Loucy (cell line): ENCODE data around the gene FEZF1.

Experiments used
- H2AFZ ChIP-seq: fragments of 200-600 bp; sonication (generic); 2 replicates; pipeline ENCODE4 v1.6.0; 2016; ENCODE audit warnings: antibody characterized with exemption, mild to moderate bottlenecking, low read length, moderate library complexity
- H3F3A ChIP-seq: fragments of 200-600 bp; 2 replicates; pipeline ENCODE4 v1.6.0; 2016; ENCODE audit warnings: antibody characterized with exemption, low read depth, mild to moderate bottlenecking
- H3K27me3 ChIP-seq: fragments of 200-600 bp; sonication (generic); 2 replicates; pipeline ENCODE4 v1.6.1; 2014; ENCODE audit warnings: low read length, mild to moderate bottlenecking; ENCODE audit not compliant: insufficient read depth, poor library complexity, severe bottlenecking
- H3K36me3 ChIP-seq: fragments of 200-600 bp; sonication (generic); 2 replicates; pipeline ENCODE4 v1.6.1; 2016; ENCODE audit warnings: low read length; ENCODE audit not compliant: insufficient read depth
- H3K4me1 ChIP-seq: fragments of 200-600 bp; sonication (generic); 2 replicates; pipeline ENCODE4 v1.5.1; 2014; ENCODE audit warnings: low read length, mild to moderate bottlenecking; ENCODE audit not compliant: insufficient read depth, poor library complexity, severe bottlenecking
- H3K4me2 ChIP-seq: fragments of 200-600 bp; sonication (generic); 2 replicates; pipeline ENCODE4 v1.6.0; 2014; ENCODE audit warnings: antibody characterized with exemption, low read length, low read depth, mild to moderate bottlenecking; ENCODE audit not compliant: poor library complexity, severe bottlenecking
- H3K4me3 ChIP-seq: fragments of 200-600 bp; sonication (generic); 2 replicates; pipeline ENCODE4 v1.5.1; 2014; ENCODE audit warnings: low read length, mild to moderate bottlenecking, mixed read lengths; ENCODE audit not compliant: poor library complexity, severe bottlenecking
- H3K79me2 ChIP-seq: fragments of 200-600 bp; sonication (generic); 2 replicates; pipeline ENCODE4 v1.6.1; 2014; ENCODE audit warnings: low read length; ENCODE audit not compliant: insufficient read depth
- H3K9ac ChIP-seq: fragments of 200-600 bp; sonication (generic); 2 replicates; pipeline ENCODE4 v1.6.0; 2014; ENCODE audit warnings: mild to moderate bottlenecking, low read depth, low read length, moderate library complexity; ENCODE audit not compliant: poor library complexity, severe bottlenecking
- H3K9me2 ChIP-seq: fragments of 200-600 bp; sonication (generic); replicated peaks from 2 replicates; pipeline ENCODE4 v1.6.1; 2016; ENCODE audit warnings: low read depth, low read length, mixed read lengths
- H3K9me3 ChIP-seq: fragments of 200-600 bp; sonication (generic); 2 replicates; pipeline ENCODE4 v1.6.1; 2014; ENCODE audit warnings: mild to moderate bottlenecking, antibody characterized with exemption, low read length, low read depth; ENCODE audit not compliant: insufficient read depth
- H4K20me1 ChIP-seq: fragments of 200-600 bp; sonication (generic); 2 replicates; pipeline ENCODE4 v1.6.0; 2014; ENCODE audit warnings: antibody characterized with exemption, low read length, mild to moderate bottlenecking; ENCODE audit not compliant: insufficient read depth, poor library complexity, severe bottlenecking
- EZH2phosphoT487 ChIP-seq: fragments of 200-600 bp; IDR thresholded peaks from 2 replicates; pipeline ENCODE4 v1.6.1; 2018; ENCODE audit warnings: antibody characterized with exemption, mild to moderate bottlenecking, moderate library complexity, borderline replicate concordance
- TF ChIP-seq, protein P1 (sequence below): fragments of 200-600 bp; sonication (generic); conservative IDR thresholded peaks from 2 replicates; pipeline ENCODE4 v1.5.1; 2014; ENCODE audit warnings: mild to moderate bottlenecking, antibody characterized with exemption, low read length

FEZF1 gene

DNA sequence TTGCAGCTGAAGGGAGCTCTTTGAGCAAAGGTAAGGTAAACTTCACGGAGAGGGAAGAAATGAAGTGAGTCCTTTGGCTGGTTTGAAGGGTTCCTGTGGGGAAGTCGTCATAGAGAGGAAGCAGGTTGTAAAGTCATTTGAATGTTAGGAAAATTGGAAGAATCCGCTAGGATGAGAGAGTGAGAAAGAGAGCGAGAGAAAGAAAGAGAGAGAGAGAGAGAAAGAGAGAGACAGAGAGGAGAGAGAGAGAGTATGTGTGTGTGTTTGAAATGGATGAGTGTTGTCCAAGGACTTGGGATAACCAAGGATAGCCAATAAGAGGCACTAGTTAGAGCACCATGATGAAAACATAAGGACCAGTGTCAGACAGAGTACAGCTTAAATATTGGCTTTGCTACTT, 43.1 kb downstream of the FEZF1 start:
- H3K4me3 ChIP-seq, result no peak overlapping the region
- peaks cover 2% of the 10 kb centered on the region; the same call in 1 of the 2 replicates for H3K9me3 ChIP-seq
- no peak overlapping the region for H3K9ac ChIP-seq
- H3F3A ChIP-seq, result no peaks in the 10 kb centered on the region
- TF ChIP-seq EZH2phosphoT487, result no peak
- TF ChIP-seq, protein P1, sequence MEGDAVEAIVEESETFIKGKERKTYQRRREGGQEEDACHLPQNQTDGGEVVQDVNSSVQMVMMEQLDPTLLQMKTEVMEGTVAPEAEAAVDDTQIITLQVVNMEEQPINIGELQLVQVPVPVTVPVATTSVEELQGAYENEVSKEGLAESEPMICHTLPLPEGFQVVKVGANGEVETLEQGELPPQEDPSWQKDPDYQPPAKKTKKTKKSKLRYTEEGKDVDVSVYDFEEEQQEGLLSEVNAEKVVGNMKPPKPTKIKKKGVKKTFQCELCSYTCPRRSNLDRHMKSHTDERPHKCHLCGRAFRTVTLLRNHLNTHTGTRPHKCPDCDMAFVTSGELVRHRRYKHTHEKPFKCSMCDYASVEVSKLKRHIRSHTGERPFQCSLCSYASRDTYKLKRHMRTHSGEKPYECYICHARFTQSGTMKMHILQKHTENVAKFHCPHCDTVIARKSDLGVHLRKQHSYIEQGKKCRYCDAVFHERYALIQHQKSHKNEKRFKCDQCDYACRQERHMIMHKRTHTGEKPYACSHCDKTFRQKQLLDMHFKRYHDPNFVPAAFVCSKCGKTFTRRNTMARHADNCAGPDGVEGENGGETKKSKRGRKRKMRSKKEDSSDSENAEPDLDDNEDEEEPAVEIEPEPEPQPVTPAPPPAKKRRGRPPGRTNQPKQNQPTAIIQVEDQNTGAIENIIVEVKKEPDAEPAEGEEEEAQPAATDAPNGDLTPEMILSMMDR, result no peak
- no peak overlapping the region for H2AFZ ChIP-seq
- H3K4me1 ChIP-seq, result no peaks in the 10 kb centered on the region
- H3K36me3 ChIP-seq, result no peaks in the 10 kb centered on the region
- no peaks in the 10 kb centered on the region for H3K79me2 ChIP-seq
- no peaks in the 10 kb centered on the region for H3K9me2 ChIP-seq
- H3K4me2 ChIP-seq, result no peak overlapping the region
- no peaks in the 10 kb centered on the region for H4K20me1 ChIP-seq
- H3K27me3 ChIP-seq, result no peaks in the 10 kb centered on the region

DNA sequence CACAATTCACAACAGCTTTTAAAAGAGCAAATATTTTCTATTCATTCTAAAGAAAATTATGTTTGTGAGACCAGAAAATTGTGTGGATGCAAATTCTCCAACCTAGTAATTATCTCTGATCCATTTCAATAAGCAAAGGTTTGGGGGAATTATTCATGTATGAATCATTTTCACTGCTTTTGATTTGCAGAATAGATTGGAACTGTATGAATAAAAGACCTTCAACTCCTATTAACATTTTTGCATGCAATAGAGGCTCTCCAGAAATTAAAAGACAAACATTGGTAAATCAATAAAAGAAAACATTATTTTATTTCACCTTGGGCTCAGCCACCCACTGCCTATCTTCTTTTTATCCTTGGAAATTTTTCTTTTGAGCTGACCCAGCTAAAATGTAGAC, 43.5 kb downstream of the FEZF1 start:
- Histone ChIP-seq H3K9me2 (no peaks in the 10 kb centered on the region), H2AFZ (no peak overlapping the region), H3K9ac (no peak overlapping the region), H3K4me1 (no peaks in the 10 kb centered on the region), H3K4me2 (no peak overlapping the region), H3K79me2 (no peaks in the 10 kb centered on the region), H3F3A (no peaks in the 10 kb centered on the region), H3K9me3 (peaks cover 2% of the 10 kb centered on the region; the same call in 1 of the 2 replicates), H3K4me3 (no peak overlapping the region), H4K20me1 (no peaks in the 10 kb centered on the region), H3K27me3 (no peaks in the 10 kb centered on the region), H3K36me3 (no peaks in the 10 kb centered on the region)
- TF ChIP-seq, protein P1, result no peak
- TF ChIP-seq EZH2phosphoT487, result no peak

DNA sequence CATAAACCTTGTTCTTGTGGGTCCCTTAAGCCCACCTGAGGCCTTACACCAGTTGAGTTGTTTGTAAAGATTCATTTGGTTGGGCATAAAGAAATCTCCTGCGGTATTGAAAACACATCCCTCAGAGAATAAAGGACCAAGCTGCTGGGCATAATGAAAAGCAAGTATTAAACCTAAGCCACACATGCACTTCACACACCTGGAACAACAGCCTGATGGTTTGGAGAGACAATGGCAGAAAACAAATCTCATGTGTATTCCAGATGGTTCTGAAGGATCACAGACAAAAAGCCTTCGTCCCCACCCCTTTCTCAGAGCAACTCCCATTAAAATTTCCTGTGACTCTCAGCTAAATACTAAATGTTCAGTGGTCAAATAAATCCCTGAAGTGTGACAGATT, 44.2 kb downstream of the FEZF1 start:
- Histone ChIP-seq H3K9me3 (peaks cover 2% of the 10 kb centered on the region; the same call in 1 of the 2 replicates), H3K9me2 (no peaks in the 10 kb centered on the region), H4K20me1 (no peaks in the 10 kb centered on the region), H3K79me2 (no peaks in the 10 kb centered on the region), H3K4me1 (no peaks in the 10 kb centered on the region), H3K36me3 (no peaks in the 10 kb centered on the region), H3K4me2 (no peak overlapping the region), H3K4me3 (no peak overlapping the region), H3K9ac (no peak overlapping the region), H2AFZ (no peak overlapping the region), H3F3A (no peaks in the 10 kb centered on the region), H3K27me3 (no peaks in the 10 kb centered on the region)
- no peak for TF ChIP-seq EZH2phosphoT487
- TF ChIP-seq, protein P1, result no peak
